Measurements from ENCODE around the gene MACROD2.

GRCh38 chr20:14800707-14801425, 805.5 kb downstream of the MACROD2 start:
- TF ChIP-seq POLR2A (IDR thresholded peaks at IDR 0.05), result no peak
- no peak for TF ChIP-seq CTCF (IDR thresholded peaks at IDR 0.05)
- TF ChIP-seq POLR2AphosphoS5 (IDR thresholded peaks at IDR 0.05), result no peak

Measured in suprapubic skin (tissue), 4 donors.